GM19240 (cell line): ENCODE measurements around the gene ACOXL.
"Not testable (repeated sequence)": the region's sequence is repeated elsewhere in the genome, so short reads cannot be mapped to it uniquely, and the experiment has no call there.

Source experiments
- DNase-seq: peaks from one replicate; pipeline ENCODE4 v3.0.0; 2011; ENCODE audit warnings: low spot score; ENCODE audit not compliant: insufficient read length

The ACOXL gene

GRCh38 chr2:110732422-110733413 lies at the start of gene ACOXL:
Gene ACOXL, plus strand, starts transcription at chr2:110732573. Its CDS starts 35,817 bp downstream, at chr2:110768390.
- no peak for DNase-seq

- no peak for DNase-seq
Measured at GRCh38 chr2:110682872-110683271, 49.5 kb upstream of the ACOXL start.

GRCh38 chr2:110687775-110688484 lies 44.4 kb upstream of the ACOXL start:
- not testable (repeated sequence) for DNase-seq

- no peak for DNase-seq
Measured at GRCh38 chr2:110688594-110689091, 43.7 kb upstream of the ACOXL start.

- no peak for DNase-seq
Measured at GRCh38 chr2:110690083-110690965, 42.0 kb upstream of the ACOXL start.

- DNase-seq = no peak
Measured at GRCh38 chr2:110691612-110692258, 40.6 kb upstream of the ACOXL start.

GRCh38 chr2:110695146-110695898 lies 37.1 kb upstream of the ACOXL start:
- not testable (repeated sequence) for DNase-seq

GRCh38 chr2:110698253-110698652 lies 34.1 kb upstream of the ACOXL start:
- DNase-seq = not testable (repeated sequence)

GRCh38 chr2:110702514-110703380 lies 29.6 kb upstream of the ACOXL start:
- no peak for DNase-seq

- DNase-seq = no peak
Measured at GRCh38 chr2:110707386-110707965, 24.9 kb upstream of the ACOXL start.

- no peak for DNase-seq
Measured at GRCh38 chr2:110708455-110708854, 23.9 kb upstream of the ACOXL start.

- DNase-seq = no peak
Measured at GRCh38 chr2:110712737-110713136, 19.6 kb upstream of the ACOXL start.

- DNase-seq = no peak
Measured at GRCh38 chr2:110713513-110714362, 18.6 kb upstream of the ACOXL start.

GRCh38 chr2:110714452-110715224 lies 17.7 kb upstream of the ACOXL start:
- no peak for DNase-seq

GRCh38 chr2:110716959-110717645 lies 15.3 kb upstream of the ACOXL start:
- no peak for DNase-seq

GRCh38 chr2:110717734-110718133 lies 14.6 kb upstream of the ACOXL start:
- DNase-seq = no peak
